Right lung (tissue), 5 donors: Measurements from ENCODE around the gene TGM1. TPM values are rescaled to one million over a fixed set of nuclear protein-coding genes. Genes with fewer than 3 reads are reported as not detected.
"Not testable (repeated sequence)": the region's sequence is repeated elsewhere in the genome, so short reads cannot be mapped to it uniquely, and the experiment has no call there.

ENCODE experiments used
- DNase-seq, 2 donors: peaks; one replicate each; pipeline ENCODE4 v3.0.0-alpha.2; 2013
- polyA plus RNA-seq, 5 donors: library from polyadenylated mRNA; unstranded; fragments of 120-200 nt; gene quantifications; one replicate each; pipeline versions ENCODE4 v1.2.1 to v1.2.3, GENCODE V29; 2013; ENCODE audit warnings: inconsistent platforms in 1 of 5, low replicate concordance in 1 of 5; ENCODE audit not compliant: insufficient read length in 5 of 5, insufficient read depth in 1 of 5

Gene TGM1
- polyA plus RNA-seq, 5 donors: 2.0 to 4.7 (median 3.5) TPM

DNA sequence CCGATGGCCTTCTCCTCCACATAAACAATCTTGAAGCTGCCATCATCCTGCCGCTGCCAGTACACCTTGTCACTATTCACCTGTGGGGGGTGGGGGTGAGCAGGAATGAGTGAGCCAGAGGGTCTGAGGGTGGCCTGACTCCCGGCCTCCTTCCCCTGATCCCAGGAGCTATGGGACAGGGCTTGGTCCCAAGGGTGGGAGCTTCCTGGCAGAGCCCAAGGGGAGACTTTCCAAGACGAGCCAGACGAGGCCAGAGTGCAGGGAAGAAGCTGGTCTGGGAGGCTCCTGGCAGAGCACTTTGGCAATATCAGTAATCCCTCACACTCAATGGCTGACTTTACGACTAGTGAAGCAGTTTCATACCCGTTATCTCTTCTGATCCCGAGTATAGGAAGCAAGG, 7.5 kb downstream of the TGM1 start:
- no peak for DNase-seq

DNA sequence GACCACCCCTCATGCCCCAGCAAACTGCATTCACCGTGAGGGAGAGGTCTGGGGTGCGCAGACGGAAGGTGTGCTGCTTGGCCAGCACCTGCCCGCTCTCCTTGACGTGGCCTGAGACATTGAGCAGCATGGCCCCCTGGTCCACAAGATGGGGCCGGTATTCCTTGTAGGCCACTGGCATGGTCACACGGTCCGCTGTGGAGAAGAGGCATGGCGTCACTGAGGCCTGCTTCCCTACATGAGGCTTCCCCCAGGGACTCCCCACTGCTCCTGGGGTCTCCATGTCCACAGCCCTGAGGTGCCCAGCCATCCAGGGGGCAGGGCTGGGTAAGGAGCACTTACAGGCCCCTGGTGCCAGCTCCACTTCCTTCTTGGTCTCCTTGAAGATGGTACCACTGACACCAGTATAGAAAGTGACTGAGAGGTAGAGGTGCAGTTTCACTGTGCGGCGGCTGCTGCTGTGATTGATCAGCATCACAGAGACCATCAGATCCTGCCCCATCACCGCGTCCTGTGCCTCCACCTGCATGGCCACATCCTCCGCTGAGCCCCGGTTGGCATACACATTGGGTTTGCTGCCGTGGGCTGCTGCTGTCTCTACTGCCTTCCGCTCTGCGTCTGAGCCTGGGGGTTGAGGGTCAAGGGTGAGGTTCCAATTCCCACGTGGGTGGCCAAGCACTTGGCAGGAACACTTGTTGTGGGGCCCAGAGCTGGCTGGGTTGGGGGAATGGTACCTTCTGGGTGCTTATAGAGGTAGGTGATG, 8.2 kb downstream of the TGM1 start:
- no peak for DNase-seq

DNA sequence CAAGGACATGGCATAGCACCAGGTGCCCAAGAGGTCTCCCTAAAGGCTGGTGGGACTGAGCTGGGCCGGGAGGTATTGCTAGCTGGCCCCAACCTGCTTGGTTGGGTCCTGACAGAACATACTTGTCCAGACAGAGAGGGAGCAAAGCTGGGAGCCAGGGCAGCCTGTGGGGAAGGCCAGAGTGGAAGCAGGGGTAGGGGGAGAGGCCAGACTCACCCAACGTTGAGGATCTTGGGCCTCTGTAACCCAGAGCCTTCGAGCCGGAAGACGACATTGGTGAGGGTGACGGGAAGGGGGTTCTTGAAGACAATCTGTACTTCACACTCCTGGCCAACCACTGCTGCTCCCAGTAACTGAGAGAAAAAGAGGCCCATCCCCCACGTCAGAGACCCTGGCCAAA, 9.0 kb downstream of the TGM1 start:
- DNase-seq: no peak

DNA sequence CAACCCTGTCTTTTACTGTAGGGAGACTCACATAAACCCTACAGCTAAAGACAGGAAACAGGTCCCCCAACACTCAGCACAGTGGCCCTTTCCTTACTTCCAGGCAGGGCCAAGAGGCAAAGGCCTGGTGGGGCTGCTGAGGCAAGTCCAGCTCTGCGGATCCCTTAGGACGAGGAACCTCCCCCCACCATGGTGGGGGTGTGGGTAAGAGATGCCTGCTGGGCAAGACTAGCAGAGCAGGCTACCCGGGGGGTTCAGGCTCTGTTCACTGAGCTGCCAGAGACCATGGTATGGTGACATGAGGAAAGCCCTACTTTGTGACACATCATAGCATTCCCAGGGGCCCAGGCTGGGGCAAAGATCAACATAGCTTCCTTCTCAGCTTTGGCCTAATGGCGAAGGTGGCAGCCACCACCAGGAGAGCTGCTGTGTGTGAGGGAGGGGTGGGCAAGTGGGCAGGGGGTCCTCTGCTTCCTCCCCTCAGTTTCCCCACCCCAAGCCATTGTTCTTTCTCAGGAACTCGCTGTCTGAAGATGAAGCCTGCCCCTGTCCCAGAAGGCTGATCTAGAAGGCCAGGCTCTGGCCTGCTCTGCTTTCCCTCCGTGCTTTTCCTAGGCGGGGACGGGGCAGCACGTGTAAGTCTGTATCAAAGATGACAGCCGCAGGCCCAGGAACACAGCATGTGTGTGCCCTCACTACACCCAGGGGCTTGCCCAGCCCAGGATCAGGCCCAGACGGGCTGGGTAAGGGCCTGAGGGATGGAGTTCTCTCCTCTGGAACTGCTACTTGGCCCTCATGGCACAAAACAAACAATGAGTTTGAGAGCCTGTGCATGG, 10.5 kb downstream of the TGM1 start:
- no peak for DNase-seq

DNA sequence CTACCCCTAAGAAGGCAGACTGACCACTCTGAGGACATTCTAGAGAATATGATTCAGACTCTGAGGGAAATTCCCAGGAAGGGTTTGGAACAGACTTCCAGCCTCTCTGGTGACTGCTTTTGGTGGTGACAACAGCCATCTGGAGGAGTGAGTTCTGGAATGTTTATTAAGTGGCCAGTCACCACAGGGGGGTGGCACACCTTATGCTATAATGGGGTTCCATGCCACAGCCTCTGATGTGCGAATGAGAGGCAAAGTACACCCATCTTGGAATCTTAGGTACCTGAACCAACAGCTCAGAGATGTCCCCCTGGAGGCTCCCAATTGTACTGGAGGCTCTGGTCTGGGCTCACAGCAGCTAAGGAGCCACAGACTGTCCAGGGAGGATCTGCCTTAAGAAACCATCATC, 11.1 kb downstream of the TGM1 start:
- no peak for DNase-seq

DNA sequence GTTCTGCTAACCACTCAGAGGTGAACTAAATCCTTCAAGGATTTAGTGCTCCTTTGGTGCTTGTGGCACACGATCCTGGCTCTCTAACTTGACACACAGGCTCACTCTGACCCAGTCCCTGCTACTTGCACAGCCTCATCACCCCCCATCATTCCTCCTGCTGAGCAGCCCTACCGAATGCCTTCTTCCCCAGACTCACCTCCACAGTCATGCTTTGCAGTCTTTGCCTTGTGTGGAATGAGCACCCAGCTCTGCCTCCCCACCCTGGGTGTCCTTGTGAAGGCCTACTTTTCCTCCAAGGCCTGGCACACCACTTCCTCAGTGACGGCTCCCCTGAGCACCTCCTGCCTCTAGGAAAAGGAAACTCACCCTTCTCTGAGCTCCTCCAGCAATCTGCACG, 12.6 kb downstream of the TGM1 start:
- DNase-seq: no peak

DNA sequence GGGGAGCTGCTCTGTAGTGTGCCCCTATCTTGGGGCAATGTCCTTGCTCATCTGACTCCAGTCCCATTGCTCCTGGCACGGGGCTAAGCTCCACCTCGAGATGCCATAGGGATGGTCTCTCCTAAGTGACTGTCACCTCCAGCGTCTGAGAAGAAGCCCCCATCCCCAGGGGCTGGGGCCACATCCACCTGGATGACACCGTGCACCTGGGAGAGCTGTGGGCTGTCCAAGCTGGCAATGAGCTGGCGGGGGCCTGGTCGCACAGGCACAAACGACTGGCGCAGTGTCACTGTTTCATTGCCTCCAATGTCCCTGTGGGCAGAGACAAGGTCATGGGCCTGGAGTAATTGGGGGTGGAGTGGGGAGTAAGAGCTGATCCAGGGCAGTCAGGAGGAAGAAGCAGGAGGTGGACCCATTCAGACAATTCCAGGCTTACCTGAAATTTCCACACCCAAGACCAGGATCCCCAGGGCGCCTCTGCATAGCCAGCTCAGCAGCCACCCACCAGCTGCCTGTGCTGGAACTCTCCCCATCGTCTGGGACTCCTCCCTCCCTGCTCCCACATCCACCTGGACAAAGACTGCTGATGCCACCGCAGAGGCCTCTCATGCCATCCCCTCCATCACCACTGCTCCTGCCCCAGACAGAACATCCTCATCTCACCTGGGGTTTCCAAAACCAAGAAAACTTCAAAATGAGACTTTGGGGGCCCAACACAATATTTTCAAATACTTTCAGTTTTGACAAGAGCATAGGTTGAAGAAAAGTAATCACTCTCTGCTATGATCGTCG, 13.6 kb downstream of the TGM1 start:
- no peak for DNase-seq

DNA sequence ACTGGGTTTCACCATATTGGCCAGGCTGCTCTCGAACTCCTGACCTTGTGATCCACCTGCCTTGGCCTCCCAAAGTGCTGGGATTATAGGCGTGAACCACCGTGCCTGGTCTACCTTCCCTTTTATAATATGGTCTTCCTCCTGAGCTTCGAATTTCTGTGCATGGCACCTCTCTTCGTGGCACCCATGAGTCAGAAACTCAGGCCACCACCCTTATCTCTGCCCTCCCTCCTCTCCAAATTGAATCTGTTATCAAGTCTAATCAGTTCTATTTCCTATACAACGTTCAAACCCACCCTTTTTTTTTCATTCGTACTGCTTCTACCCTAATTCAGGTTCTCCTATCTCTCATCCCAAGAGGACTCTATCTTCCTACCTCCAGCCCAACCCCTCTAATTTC, 15.6 kb downstream of the TGM1 start:
- DNase-seq: no peak

DNA sequence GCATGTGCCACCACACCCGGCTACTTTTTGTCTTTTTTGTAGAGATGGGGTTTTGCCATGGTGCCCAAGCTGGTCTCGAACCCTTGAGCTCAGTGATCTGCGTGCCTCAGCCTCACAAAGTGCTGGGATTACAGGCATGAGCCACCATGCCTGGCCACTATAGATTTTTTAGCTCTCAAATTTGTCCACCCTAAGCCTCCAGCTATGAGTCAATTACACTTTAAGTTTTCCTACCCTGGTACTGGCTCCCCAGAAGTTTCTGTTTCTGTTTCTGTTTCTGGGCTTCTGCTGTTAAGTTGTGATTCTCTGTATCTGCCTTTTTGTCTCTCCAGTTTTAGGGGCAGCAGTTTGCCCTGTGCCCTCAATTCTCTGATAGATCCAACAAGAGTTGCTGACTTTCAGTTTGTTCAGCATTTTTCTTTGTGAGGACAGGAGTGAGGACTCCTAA, 16.2 kb downstream of the TGM1 start:
- no peak for DNase-seq

DNA sequence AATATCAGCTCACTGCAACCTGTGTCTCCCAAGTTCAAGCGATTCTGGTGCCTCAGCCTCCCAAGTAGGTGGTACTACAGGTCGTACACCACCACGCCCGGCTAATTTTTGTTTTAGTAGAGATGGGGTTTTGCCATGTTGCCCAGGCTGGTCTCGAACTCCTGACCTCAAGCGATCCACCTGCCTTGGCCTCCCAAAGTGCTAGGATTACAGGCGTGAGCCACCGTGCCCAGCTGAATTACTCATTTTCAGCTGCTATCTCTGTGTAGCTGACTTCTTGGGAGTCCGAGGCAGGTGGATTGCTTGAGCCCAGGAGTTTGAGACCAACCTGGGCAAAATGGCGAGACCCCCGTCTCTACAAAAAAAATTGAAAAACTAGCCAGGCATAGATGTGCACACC, 17.6 kb downstream of the TGM1 start:
- DNase-seq: not testable (repeated sequence)

DNA sequence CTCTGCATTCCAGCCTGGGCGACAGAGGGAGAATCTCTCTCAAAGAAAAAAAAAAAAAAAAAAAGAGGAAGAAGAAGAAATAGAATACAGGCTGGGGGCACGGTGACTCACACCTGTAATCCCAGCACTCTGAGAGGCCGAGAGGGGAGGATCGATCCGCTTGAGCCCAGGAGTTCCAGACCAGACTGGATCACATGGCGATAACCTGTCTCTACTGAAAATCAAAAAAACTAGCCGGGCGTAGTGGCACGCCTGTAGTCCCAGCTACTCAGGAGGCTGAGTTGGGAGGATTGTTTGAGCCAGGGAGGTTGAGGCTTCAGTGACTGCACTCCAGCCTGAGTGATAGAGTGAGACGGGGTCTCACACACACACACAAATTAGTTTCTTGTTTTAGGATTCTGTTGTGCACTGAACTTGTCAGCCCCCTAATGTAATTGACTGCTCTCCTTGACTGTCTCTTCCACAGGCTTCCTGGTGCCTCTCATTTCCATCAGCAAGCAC, 19.6 kb downstream of the TGM1 start:
- DNase-seq: no peak

DNA sequence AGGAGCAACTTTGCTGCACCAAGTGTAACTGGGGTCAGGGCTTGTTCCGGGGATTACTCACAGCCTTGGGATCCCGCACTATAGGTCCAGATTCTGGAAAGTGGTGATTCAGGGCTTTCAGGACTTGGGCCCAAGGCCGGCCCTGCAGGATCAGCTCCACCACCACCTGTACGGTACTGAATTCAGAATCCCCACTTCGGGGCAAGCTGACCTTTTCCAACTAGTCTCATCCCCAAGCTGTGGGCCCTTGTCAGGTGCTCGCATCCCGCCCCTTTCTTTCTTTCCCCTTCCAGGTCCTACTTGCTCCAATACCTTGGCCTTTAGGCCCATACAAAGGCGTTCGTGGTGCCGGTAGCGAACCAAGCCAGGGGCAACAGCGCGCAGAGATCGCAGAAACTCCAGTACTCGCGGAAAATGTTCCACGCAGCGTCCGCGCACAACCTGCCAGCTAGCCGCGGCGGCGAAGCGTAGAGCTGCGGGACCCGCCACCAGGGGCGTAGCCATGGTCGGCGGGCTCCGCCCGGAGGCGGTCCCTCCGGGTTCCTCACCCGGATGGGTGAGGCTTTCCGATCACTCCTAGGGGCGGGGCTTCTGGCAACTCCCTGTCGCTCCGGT, 21.0 kb downstream of the TGM1 start:
- no peak for DNase-seq

DNA sequence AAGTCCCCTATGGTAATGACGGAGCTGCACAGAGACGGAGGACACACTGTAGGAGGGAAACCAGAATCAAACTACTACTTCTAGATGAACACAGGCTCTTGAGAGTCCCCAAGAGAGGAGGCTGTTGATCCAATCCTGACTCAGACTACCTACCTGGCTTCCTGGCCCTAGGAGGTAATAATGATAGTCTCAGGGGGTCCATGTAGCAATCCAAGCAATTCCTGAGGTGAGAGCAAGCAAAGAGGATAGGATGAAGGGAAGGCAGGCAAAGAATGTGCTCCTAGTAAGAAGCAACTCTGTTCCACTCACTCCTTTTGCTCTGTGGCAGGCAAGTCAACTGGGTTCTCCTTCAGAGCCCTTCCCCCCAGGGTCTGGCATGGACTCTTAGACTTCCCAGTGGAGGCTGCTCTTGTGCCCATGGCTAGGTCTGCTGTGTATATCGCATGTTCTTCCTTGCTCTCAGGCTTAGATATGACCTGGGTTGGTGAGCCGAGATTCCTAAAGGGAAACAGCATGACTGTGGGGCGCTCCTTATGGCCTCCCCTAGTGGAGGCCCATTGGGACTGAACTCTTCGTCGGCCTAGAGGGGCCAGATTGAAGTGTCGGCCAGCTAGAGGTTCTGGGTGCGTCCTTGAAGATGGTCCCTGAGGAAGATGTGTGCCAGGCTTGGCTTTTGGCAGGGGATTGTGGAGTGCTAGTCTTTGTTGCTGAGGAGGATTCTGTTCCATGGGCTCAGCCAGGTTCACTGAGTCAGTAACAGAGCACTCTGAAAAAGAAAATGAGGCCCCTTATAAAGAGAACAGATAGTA, 22.7 kb downstream of the TGM1 start:
- DNase-seq: no peak

DNA sequence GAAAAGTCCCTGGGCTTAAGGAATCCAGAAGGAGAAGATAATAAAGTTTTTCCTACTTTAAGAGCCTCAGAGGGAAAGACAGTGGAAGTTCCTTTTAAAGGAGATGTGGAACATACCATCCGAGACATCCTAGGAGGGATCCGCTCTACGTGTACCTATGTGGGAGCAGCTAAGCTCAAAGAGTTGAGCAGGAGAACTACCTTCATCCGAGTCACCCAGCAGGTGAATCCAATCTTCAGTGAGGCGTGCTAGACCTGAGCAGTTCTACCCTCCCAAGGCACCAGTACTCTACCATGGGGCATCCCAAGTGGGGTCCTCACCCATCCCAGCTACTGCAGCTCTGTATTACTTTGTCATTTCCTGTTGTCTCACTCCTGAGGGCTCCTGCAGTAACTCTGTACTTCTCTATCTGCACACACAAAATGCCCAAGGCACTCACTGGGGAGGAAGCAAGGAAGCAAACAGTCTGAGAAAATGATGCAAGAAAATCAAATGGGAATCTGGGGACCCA, 24.4 kb downstream of the TGM1 start:
- no peak for DNase-seq

DNA sequence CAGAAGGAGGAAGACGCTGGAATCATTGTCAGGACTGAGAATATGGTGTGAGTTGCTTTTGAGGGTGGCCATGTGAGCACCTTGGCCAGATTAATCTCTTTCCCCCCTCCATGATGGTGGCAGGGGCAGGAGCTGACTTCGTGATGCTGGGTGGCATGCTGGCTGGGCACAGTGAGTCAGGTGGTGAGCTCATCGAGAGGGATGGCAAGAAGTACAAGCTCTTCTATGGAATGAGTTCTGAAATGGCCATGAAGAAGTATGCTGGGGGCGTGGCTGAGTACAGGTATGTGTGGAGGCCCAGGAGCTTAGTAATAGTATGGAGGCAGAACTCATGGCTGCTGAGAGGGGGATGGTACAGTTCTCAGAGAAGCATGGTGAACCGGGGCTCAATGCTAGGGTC, 24.9 kb downstream of the TGM1 start:
- DNase-seq: no peak

DNA sequence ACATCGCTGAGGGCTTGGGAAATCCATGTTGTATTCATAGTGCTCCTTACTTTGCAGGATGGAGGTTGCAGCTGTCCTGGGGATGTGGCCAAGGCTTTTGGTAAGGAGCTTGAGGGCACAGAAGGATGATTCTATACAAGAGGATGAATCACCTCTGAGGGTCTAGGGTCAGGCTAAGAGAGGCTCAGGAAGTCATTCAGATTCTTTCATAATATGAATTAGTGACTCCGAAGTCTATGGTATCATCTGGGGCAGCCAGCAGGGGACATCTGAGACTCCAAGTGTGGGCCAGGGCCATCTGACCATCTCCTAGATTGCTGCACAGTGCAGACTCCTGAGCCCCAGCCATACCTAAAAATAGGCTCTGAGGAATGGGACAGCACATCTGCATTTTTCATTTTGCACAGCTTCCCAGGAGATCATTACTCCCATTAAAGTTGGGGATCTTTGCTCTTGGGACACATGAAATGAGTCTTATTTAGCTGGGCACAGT, 25.5 kb downstream of the TGM1 start:
- no peak for DNase-seq

DNA sequence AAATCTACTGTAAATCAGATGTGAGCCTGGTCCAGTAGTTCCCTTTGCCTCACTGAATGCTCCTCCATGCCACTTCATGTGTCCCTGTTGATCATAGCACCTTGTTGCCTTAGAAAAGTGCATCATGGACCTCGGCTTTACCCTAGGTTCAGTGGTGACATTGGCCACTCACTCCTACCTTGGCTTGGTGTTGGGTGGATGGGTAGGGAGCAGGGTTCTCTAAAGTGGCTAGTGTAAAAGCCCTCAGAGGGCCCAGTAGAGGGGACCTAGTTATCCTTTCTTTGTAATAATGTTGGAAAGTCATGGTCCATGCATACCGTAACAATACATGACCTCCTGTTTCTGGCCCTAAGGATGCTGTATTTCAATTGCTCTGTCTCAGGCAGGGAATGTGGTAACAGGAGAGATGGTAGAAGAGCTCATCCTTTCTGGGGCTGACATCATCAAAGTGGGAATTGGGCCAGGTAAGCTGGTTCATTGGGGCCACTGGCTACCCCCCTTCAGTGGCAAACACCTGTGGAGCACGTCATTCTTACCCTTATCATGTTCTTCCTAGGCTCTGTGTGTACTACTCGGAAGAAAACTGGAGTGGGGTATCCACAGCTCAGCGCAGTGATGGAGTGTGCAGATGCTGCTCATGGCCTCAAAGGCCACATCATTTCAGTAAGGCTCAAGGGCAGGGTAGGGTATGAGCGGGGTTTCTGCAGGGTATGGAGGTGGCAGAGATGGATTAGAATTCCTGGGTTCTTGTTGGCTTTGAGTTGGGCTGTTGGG, 26.1 kb downstream of the TGM1 start:
- no peak for DNase-seq

DNA sequence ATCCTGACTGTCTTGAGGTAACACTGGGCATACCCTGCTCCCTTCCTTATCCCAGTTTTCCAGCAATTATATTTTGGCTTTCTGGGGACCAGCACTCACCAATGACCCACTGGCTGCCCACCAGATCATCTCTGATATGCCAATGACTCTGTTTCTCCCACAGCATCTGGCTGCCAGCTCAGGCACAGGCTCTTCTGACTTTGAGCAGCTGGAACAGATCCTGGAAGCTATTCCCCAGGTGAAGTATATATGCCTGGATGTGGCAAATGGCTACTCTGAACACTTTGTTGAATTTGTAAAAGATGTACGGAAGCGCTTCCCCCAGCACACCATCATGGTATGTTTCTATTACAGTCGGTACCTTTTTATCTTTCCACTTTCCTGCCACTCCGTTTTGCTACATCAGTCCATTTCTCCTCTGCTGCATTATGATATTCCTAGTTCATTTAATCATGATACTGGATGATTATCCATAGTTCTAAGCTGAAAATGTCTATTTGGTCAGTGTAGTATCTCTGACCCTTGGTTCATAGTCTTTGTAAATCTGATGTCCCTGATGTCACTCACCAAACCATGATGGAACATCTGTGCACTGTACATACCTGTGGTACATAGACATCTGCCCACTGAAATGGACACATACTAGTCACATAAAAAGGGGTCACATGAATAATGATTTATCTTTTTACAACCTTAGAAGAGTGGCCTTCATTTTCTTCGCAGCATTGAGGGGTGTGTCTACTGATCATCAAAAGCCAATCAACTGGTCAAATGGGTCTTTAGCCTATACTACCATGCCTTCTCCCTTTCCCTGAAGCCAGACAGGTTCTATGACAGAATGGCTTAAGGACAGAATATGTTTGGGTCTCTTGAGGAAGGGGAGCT, 26.9 kb downstream of the TGM1 start:
- DNase-seq: no peak
